HepG2 (cell line): Measurements from ENCODE around the gene BMF. TPM values are rescaled to one million over a fixed set of nuclear protein-coding genes. Genes with fewer than 3 reads are reported as not detected.

Experiments used
- AGO2 ChIP-seq: fragments of 200-400 bp; formaldehyde crosslinking; optimal IDR thresholded peaks from 2 replicates; pipeline ENCODE3; 2017; ENCODE audit warnings: mild to moderate bottlenecking, low read depth, low read length, moderate library complexity
- CBX5 ChIP-seq: sonication (generic); formaldehyde crosslinking; IDR thresholded peaks from 2 replicates; pipeline ENCODE4 v1.4.0; 2020; ENCODE audit warnings: missing genetic modification reagents, borderline replicate concordance
- CCDC6 ChIP-seq: sonication (generic); formaldehyde crosslinking; IDR thresholded peaks from 2 replicates; pipeline ENCODE4 v1.8.1; 2022; ENCODE audit warnings: mild to moderate bottlenecking, missing genetic modification reagents, moderate library complexity
- FLYWCH1 ChIP-seq: sonication (generic); formaldehyde crosslinking; IDR thresholded peaks from 2 replicates; pipeline ENCODE4 v1.8.1; 2023; ENCODE audit warnings: mild to moderate bottlenecking, missing genetic modification reagents
- FOSL2 ChIP-seq: sonication (generic); formaldehyde crosslinking; IDR thresholded peaks from 2 replicates; pipeline ENCODE4 v1.4.0; 2020; ENCODE audit warnings: missing genetic modification reagents
- HMG20B ChIP-seq: conservative IDR thresholded peaks from 2 replicates; pipeline ENCODE4 v1.6.1; 2016; ENCODE audit warnings: missing genetic modification reagents, missing compliant biosample characterization
- HNF4A ChIP-seq: sonication (generic); formaldehyde crosslinking; IDR thresholded peaks from 2 replicates; pipeline ENCODE4 v1.4.0; 2020; ENCODE audit warnings: missing genetic modification reagents
- MAF1 ChIP-seq: sonication (generic); formaldehyde crosslinking; IDR thresholded peaks from 2 replicates; pipeline ENCODE4 v1.5.0; 2020; ENCODE audit warnings: missing genetic modification reagents, borderline replicate concordance
- MLX ChIP-seq: IDR thresholded peaks from 2 replicates; pipeline ENCODE4 v1.6.1; 2016
- RARA ChIP-seq: IDR thresholded peaks from 2 replicates; pipeline ENCODE4 v1.6.1; 2016; ENCODE audit warnings: missing genetic modification reagents, missing compliant biosample characterization
- RBM22 ChIP-seq: fragments of 200-400 bp; formaldehyde crosslinking; optimal IDR thresholded peaks from 2 replicates; pipeline ENCODE3; 2017; ENCODE audit warnings: mild to moderate bottlenecking, low read length, moderate library complexity
- RELA ChIP-seq: sonication (generic); formaldehyde crosslinking; IDR thresholded peaks from 2 replicates; pipeline ENCODE4 v1.4.0; 2020; ENCODE audit warnings: missing genetic modification reagents
- TCF12 ChIP-seq, 2 experiments: fragments of 450-650 bp in 1 of 2; sonication (generic) in 1 of 2; formaldehyde crosslinking in 1 of 2; IDR thresholded peaks; 2 replicates each; pipeline versions ENCODE4 v1.6.1 to v1.8.0; 2017 to 2022; ENCODE audit warnings: antibody characterized with exemption in 1 of 2, mild to moderate bottlenecking in 1 of 2, missing genetic modification reagents in 1 of 2, moderate library complexity in 1 of 2
- TCF7 ChIP-seq: sonication (generic); IDR thresholded peaks from 2 replicates; pipeline ENCODE4 v1.6.1; 2016; ENCODE audit warnings: antibody characterized with exemption, low read depth
- TSC22D2 ChIP-seq: sonication (generic); formaldehyde crosslinking; IDR thresholded peaks from 2 replicates; pipeline ENCODE4 v1.5.1; 2020; ENCODE audit warnings: missing genetic modification reagents, mild to moderate bottlenecking, borderline replicate concordance
- XRCC5 ChIP-seq: fragments of 200-400 bp; formaldehyde crosslinking; optimal IDR thresholded peaks from 2 replicates; pipeline ENCODE3; 2017; ENCODE audit warnings: mild to moderate bottlenecking, low read length
- ZFP36L1 ChIP-seq: sonication (generic); formaldehyde crosslinking; IDR thresholded peaks from 2 replicates; pipeline ENCODE4 v1.8.0; 2022; ENCODE audit warnings: mild to moderate bottlenecking, missing genetic modification reagents, moderate library complexity
- ZNF550 ChIP-seq: sonication (generic); formaldehyde crosslinking; IDR thresholded peaks from 2 replicates; pipeline ENCODE4 v1.4.0; 2020; ENCODE audit warnings: mild to moderate bottlenecking, missing genetic modification reagents, borderline replicate concordance
- ZNF556 ChIP-seq: sonication (generic); formaldehyde crosslinking; IDR thresholded peaks from 2 replicates; pipeline ENCODE4 v1.4.0; 2020; ENCODE audit warnings: mild to moderate bottlenecking, missing genetic modification reagents, borderline replicate concordance
- ZNF619 ChIP-seq: sonication (generic); formaldehyde crosslinking; IDR thresholded peaks from 2 replicates; pipeline ENCODE4 v1.4.0; 2020; ENCODE audit warnings: mild to moderate bottlenecking, missing genetic modification reagents
- ZNF784 ChIP-seq: sonication (generic); formaldehyde crosslinking; IDR thresholded peaks from 2 replicates; pipeline ENCODE4 v1.5.1; 2020; ENCODE audit warnings: missing genetic modification reagents, mild to moderate bottlenecking, borderline replicate concordance
- ZNF790 ChIP-seq: sonication (generic); formaldehyde crosslinking; IDR thresholded peaks from 2 replicates; pipeline ENCODE4 v1.8.0; 2022; ENCODE audit warnings: missing genetic modification reagents, mild to moderate bottlenecking, borderline replicate concordance
- polyA plus RNA-seq, 8 experiments: library from polyadenylated mRNA; depleted of rRNA in 3 of 8; stranded (reverse) in 7 of 8; unstranded in 1 of 8; fragments of >200 nt; fragmentation: Illumina TruSeq in 4 of 8; extraction: Trizol in 4 of 8; gene quantifications; 2 replicates each; pipeline versions ENCODE4 v1.2.1 to v1.2.3, GENCODE V29; 2011 to 2016; ENCODE audit warnings: low read depth in 4 of 8, missing spikeins in 1 of 8, mixed read lengths in 1 of 8; ENCODE audit not compliant: insufficient read depth in 1 of 8
- total RNA-seq, 5 experiments: library from RNA; depleted of rRNA; stranded (reverse); fragments of >200 nt; fragmentation: Illumina TruSeq; extraction: Trizol; gene quantifications; 2 replicates each; pipeline ENCODE4 v1.2.3, GENCODE V29; 2016; ENCODE audit warnings: low read depth in 1 of 5
- TF ChIP-seq, protein P1 (sequence below): sonication (generic); formaldehyde crosslinking; IDR thresholded peaks from 2 replicates; pipeline ENCODE4 v1.4.0; 2020; ENCODE audit warnings: mild to moderate bottlenecking, missing genetic modification reagents
- TF ChIP-seq, protein P2 (sequence below): IDR thresholded peaks from 2 replicates; pipeline ENCODE4 v1.6.1; 2016; ENCODE audit warnings: mild to moderate bottlenecking, missing biosample characterization, missing genetic modification reagents
- TF ChIP-seq, protein P3 (sequence below): sonication (generic); formaldehyde crosslinking; IDR thresholded peaks from 2 replicates; pipeline ENCODE4 v1.5.0; 2020; ENCODE audit warnings: missing genetic modification reagents

BMF gene
- total and polyA plus RNA-seq, 2 of the 13 experiments (the other 11 are each of a cell fraction or from before 2014, with no cell fraction given), result 8.7 to 15.9 TPM

GRCh38 chr15:40098489-40099261, 10.0 kb downstream of the BMF start (continued):
- TF ChIP-seq MAF1 (CRISPR knock-in tag) (no peak), TSC22D2 (CRISPR knock-in tag) (no peak), RBM22 (peak; percentile 74), HMG20B (CRISPR knock-in tag) (peak; percentile 65; the same call in 1 of the 2 replicates), ZNF619 (CRISPR knock-in tag) (no peak), TCF12 (IDR thresholded peaks at IDR 0.05) (no peak), TCF12 (CRISPR knock-in tag; IDR thresholded peaks at IDR 0.05) (peak; percentile 92; the same call in 1 of the 2 replicates), ZFP36L1 (CRISPR knock-in tag) (no peak; the same call in 1 of the 2 replicates), MLX (CRISPR knock-in tag) (peak; percentile 96), CCDC6 (CRISPR knock-in tag) (peak; percentile 81), XRCC5 (peak; percentile 76), RELA (CRISPR knock-in tag) (peak; percentile 85), FOSL2 (CRISPR knock-in tag) (peak; percentile 99), RARA (CRISPR knock-in tag) (peak; percentile 96), ZNF784 (CRISPR knock-in tag) (no peak), ZNF556 (peak; percentile 57; the same call in 1 of the 2 replicates), HNF4A (CRISPR knock-in tag) (peak; percentile 69), AGO2 (no peak), ZNF790 (no peak), CBX5 (CRISPR knock-in tag) (peak; percentile 44; the same call in 1 of the 2 replicates), ZNF550 (CRISPR knock-in tag) (no peak), FLYWCH1 (CRISPR knock-in tag) (no peak), TCF7 (peak; percentile 65)
- TF ChIP-seq, protein P1, sequence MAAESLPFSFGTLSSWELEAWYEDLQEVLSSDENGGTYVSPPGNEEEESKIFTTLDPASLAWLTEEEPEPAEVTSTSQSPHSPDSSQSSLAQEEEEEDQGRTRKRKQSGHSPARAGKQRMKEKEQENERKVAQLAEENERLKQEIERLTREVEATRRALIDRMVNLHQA, result no peak
- TF ChIP-seq, protein P2, sequence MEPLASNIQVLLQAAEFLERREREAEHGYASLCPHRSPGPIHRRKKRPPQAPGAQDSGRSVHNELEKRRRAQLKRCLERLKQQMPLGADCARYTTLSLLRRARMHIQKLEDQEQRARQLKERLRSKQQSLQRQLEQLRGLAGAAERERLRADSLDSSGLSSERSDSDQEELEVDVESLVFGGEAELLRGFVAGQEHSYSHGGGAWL, result 0 out of 2 replicates have a peak, but pooled peaks have one; percentile 55
- TF ChIP-seq, protein P3, sequence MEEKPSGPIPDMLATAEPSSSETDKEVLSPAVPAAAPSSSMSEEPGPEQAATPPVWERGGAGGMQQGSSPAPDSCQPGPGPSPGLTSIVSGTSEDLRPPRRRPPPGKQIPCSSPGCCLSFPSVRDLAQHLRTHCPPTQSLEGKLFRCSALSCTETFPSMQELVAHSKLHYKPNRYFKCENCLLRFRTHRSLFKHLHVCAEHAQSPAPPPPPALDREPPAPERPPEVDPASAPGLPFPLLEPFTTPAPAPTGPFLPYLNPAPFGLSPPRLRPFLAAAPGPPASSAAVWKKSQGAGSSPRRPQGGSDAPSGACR (CRISPR knock-in tag), result 0 out of 2 replicates have a peak, but pooled peaks have one; percentile 58
